Epithelial cell of esophagus (primary cell): ENCODE results near the gene RASD2.

Experiments used
- DNase-seq: peaks from one replicate; pipeline ENCODE4 v3.0.0; 2010; ENCODE audit warnings: low read depth
- H3K4me3 ChIP-seq: 2 replicates; pipeline ENCODE4 v1.5.1; 2011; ENCODE audit warnings: mild to moderate bottlenecking, low read length, control low read depth
- TF ChIP-seq, protein P1 (sequence below): IDR thresholded peaks from 2 replicates; pipeline ENCODE4 v1.5.1; 2011; ENCODE audit warnings: low read depth, mild to moderate bottlenecking, low read length, control low read depth, inconsistent platforms; ENCODE audit not compliant: insufficient read depth; ENCODE audit errors: missing control alignments

Gene RASD2

GRCh38 chr22:35542157-35542938, 1.7 kb downstream of the RASD2 start:
- no peak for DNase-seq
- TF ChIP-seq, protein P1, sequence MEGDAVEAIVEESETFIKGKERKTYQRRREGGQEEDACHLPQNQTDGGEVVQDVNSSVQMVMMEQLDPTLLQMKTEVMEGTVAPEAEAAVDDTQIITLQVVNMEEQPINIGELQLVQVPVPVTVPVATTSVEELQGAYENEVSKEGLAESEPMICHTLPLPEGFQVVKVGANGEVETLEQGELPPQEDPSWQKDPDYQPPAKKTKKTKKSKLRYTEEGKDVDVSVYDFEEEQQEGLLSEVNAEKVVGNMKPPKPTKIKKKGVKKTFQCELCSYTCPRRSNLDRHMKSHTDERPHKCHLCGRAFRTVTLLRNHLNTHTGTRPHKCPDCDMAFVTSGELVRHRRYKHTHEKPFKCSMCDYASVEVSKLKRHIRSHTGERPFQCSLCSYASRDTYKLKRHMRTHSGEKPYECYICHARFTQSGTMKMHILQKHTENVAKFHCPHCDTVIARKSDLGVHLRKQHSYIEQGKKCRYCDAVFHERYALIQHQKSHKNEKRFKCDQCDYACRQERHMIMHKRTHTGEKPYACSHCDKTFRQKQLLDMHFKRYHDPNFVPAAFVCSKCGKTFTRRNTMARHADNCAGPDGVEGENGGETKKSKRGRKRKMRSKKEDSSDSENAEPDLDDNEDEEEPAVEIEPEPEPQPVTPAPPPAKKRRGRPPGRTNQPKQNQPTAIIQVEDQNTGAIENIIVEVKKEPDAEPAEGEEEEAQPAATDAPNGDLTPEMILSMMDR: no peak
- H3K4me3 ChIP-seq: no peak overlapping the region

DNA sequence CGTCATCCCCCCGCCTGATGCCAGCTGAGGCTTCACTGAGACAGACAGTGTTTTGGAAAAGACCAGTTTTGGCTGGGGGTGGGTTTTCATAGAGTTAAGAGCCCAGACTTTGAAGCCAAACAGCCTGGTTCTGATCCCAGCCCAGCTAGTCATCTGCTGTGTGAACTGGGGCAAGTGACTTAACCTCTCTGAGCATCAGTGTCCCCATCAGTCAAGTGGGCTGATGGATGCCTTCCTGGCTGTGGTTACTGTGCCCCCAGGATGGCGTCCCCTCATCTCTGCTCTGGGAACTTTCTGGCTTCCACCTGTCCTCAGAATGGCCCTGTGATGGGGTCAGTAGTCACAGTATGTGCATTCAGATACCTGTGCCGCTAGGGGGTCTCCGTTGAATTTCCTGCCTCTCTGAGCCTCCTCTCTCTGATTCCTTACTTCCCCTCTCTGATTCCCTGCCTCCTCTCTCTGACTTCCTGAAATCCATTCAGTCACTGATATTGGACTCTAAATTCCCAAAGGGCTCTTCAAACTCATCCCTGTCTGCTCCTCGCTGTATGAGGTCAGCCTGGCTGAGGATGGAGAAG, 2.4 kb downstream of the RASD2 start:
- DNase-seq: no peak
- TF ChIP-seq, protein P1: no peak
- H3K4me3 ChIP-seq: no peak overlapping the region

DNA sequence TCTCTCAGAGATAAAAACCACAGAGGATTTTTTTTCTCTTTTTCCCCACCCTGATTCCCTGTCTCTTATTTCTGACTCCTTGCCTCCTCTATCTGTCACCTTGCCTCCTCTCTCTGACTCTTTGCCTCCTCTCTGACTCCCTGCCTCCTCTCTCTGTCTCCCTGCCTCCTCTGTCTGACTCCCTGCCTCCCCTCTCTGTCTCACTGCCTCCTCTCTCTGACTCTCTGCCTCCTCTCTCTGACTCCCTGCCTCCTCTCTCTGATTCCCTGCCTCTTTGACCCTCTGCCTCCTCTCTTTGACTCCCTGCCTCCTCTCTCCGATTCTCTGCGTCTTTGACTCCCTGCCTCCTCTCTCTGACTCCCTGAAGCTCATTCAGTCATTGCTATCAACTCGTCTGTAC, 3.1 kb downstream of the RASD2 start:
- H3K4me3 ChIP-seq: no peak overlapping the region
- TF ChIP-seq, protein P1: no peak
- no peak for DNase-seq

DNA sequence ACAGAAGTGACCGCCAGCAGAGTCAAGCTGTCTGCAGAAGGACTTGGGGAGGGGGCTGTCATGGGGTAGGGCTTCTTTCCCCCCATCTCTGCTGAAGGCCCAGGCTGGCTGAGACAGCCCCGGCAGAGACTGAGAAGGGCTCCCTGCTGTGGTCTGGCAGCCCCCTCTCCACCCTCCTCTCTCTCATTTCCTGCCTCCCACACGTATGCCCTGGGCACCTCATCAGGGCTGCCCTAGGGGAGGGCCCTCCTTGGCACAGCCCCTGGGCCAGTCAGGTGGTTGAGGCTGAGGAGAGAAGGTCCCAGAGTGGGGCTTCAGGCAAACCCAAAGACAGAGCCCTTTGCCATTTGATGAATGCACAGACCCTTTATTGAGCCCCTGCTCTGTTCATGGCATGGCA, 3.6 kb downstream of the RASD2 start:
- TF ChIP-seq, protein P1: no peak
- DNase-seq: no peak

DNA sequence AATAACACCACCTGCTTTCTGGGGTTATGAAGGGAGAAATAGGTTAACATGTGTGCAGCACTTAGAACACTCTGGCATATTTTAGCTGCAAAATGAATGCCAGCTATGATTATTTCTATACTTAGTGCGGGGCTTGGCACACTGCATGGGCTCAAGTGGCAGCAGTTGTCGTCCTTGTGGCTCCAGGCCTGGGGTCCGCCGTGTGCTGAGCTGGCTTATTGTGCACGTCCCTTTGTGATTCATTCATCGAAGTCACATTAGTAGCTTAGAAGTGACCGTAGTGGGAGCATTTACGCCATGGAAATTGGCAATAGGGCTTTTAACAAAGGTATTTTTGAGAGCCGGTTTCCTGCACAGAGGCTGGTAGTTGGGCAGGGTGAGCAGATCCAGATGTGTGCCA, 4.2 kb downstream of the RASD2 start:
- no peak overlapping the region for H3K4me3 ChIP-seq
- DNase-seq: no peak
- TF ChIP-seq, protein P1: no peak

More for the DNA sequence above, 3.6 kb downstream of the RASD2 start:
- H3K4me3 ChIP-seq: no peak overlapping the region

- no peak overlapping the region for H3K4me3 ChIP-seq
- no peak for DNase-seq
Observed at GRCh38 chr22:35546886-35547285, 6.3 kb downstream of the RASD2 start.

More at GRCh38 chr22:35546886-35547285, 6.3 kb downstream of the RASD2 start:
- TF ChIP-seq, protein P1: no peak
